Activated B cell treated with CpG ODN at 0.5 μM for 24 hours (primary cell): Measurements from ENCODE around the gene RNF166. TPM values are rescaled to one million over a fixed set of nuclear protein-coding genes. Genes with fewer than 3 reads are reported as not detected.

Source experiments
- ATAC-seq: fragments of 200-7000 bp; cut with Tn5 transposase; one replicate; pipeline ENCODE4 v1.10.0; 2021; ENCODE audit warnings: low read depth, mild to moderate bottlenecking, moderate library complexity
- CTCF ChIA-PET: fragments of 350-600 bp; sonication (Branson Sonifier 250); formaldehyde crosslinking; loops from one replicate; lab custom pipeline; 2021; ENCODE audit warnings: antibody characterized with exemption; lab: Charles Lee
- POLR2A ChIA-PET: fragments of 350-600 bp; sonication (Branson Sonifier 250); formaldehyde crosslinking; loops from one replicate; lab custom pipeline; 2021; ENCODE audit warnings: antibody characterized with exemption; lab: Charles Lee
- DNase-seq: peaks from one replicate; pipeline ENCODE4 v3.0.0; 2022
- H3K27ac Mint-ChIP-seq: one replicate; pipeline ENCODE4 v1.8.0; 2020; ENCODE audit warnings: mixed read lengths
- H3K27me3 Mint-ChIP-seq: one replicate; pipeline ENCODE4 v1.8.0; 2021; ENCODE audit warnings: mixed read lengths
- H3K36me3 Mint-ChIP-seq: one replicate; pipeline ENCODE4 v1.8.0; 2021; ENCODE audit warnings: low read depth, mixed read lengths
- H3K4me1 Mint-ChIP-seq: one replicate; pipeline ENCODE4 v1.8.0; 2021; ENCODE audit warnings: mixed read lengths
- H3K4me3 Mint-ChIP-seq: one replicate; pipeline ENCODE4 v1.8.0; 2020; ENCODE audit warnings: mild to moderate bottlenecking, mixed read lengths
- H3K9me3 Mint-ChIP-seq: one replicate; pipeline ENCODE4 v1.8.0; 2020; ENCODE audit warnings: mixed read lengths
- CTCF ChIP-seq: fragments of 200-600 bp; IDR thresholded peaks from one replicate; pipeline ENCODE4 v1.8.0; 2022; ENCODE audit warnings: antibody characterized with exemption, mild to moderate bottlenecking
- intact Hi-C: fragments of 100-400 bp; cut with micrococcal nuclease; formaldehyde crosslinking; loops from one replicate; pipeline ENCODE4 v1.15.1; 2024
- total RNA-seq: library from RNA; stranded (reverse); gene quantifications from 2 replicates; pipeline ENCODE4 v1.2.3, GENCODE V29; 2022

RNF166 gene
- total RNA-seq, 1 donor from 2014 or later, result 45.3 TPM

GRCh38 chr16:88719933-88720296 lies 13.7 kb upstream of the RNF166 start:
- no peaks in the 10 kb centered on the region for H3K9me3 Mint-ChIP-seq
- H3K27me3 Mint-ChIP-seq, result no peaks in the 10 kb centered on the region
- ChIA-PET CTCF (no interaction called here), POLR2A (no interaction called here)
- H3K4me3 Mint-ChIP-seq, result no peak overlapping the region
- H3K36me3 Mint-ChIP-seq, result peaks cover 74% of the 10 kb centered on the region
- no peak overlapping the region for H3K27ac Mint-ChIP-seq
- no peak for ATAC-seq
- DNase-seq, result no peak
- no peaks in the 10 kb centered on the region for H3K4me1 Mint-ChIP-seq
- TF ChIP-seq CTCF, result no peak
- intact Hi-C loops, result no loop called here

GRCh38 chr16:88719267-88719932 lies 13.2 kb upstream of the RNF166 start:
- H3K4me3 Mint-ChIP-seq, result no peak overlapping the region
- CTCF ChIA-PET, result no interaction called here
- ATAC-seq (no peak), DNase-seq (no peak)
- H3K4me1 Mint-ChIP-seq, result no peaks in the 10 kb centered on the region
- no peak overlapping the region for H3K27ac Mint-ChIP-seq
- H3K27me3 Mint-ChIP-seq, result no peaks in the 10 kb centered on the region
- no peaks in the 10 kb centered on the region for H3K9me3 Mint-ChIP-seq
- intact Hi-C loops, result no loop called here
- no peak for TF ChIP-seq CTCF
- H3K36me3 Mint-ChIP-seq, result peaks cover 70% of the 10 kb centered on the region
- POLR2A ChIA-PET, result no interaction called here

- POLR2A ChIA-PET, result no interaction called here
- no peak for DNase-seq
- H3K27ac Mint-ChIP-seq, result no peak overlapping the region
- H3K4me1 Mint-ChIP-seq, result no peaks in the 10 kb centered on the region
- H3K4me3 Mint-ChIP-seq, result no peak overlapping the region
- ATAC-seq, result no peak
- H3K36me3 Mint-ChIP-seq, result peaks cover 71% of the 10 kb centered on the region
- CTCF ChIA-PET, result no interaction called here
- no peaks in the 10 kb centered on the region for H3K27me3 Mint-ChIP-seq
- intact Hi-C loops, result no loop called here
- no peak for TF ChIP-seq CTCF
- no peaks in the 10 kb centered on the region for H3K9me3 Mint-ChIP-seq
Measured at GRCh38 chr16:88718178-88718577, 12.0 kb upstream of the RNF166 start.

- H3K27me3 Mint-ChIP-seq, result no peaks in the 10 kb centered on the region
- ChIA-PET CTCF (no interaction called here), POLR2A (no interaction called here)
- no peaks in the 10 kb centered on the region for H3K4me1 Mint-ChIP-seq
- intact Hi-C loops, result no loop called here
- no peaks in the 10 kb centered on the region for H3K9me3 Mint-ChIP-seq
- no peak for TF ChIP-seq CTCF
- H3K27ac Mint-ChIP-seq, result no peak overlapping the region
- peaks cover 59% of the 10 kb centered on the region for H3K36me3 Mint-ChIP-seq
- no peak overlapping the region for H3K4me3 Mint-ChIP-seq
- no peak for DNase-seq
- ATAC-seq, result no peak
Measured at GRCh38 chr16:88716601-88717001, 10.4 kb upstream of the RNF166 start.

GRCh38 chr16:88716201-88716600 lies 10.0 kb upstream of the RNF166 start:
- no peaks in the 10 kb centered on the region for H3K4me1 Mint-ChIP-seq
- H3K9me3 Mint-ChIP-seq, result no peaks in the 10 kb centered on the region
- TF ChIP-seq CTCF, result no peak
- H3K36me3 Mint-ChIP-seq, result peaks cover 55% of the 10 kb centered on the region
- ChIA-PET POLR2A (no interaction called here), CTCF (no interaction called here)
- no peak overlapping the region for H3K27ac Mint-ChIP-seq
- H3K4me3 Mint-ChIP-seq, result no peak overlapping the region
- ATAC-seq (no peak), DNase-seq (no peak)
- H3K27me3 Mint-ChIP-seq, result no peaks in the 10 kb centered on the region
- intact Hi-C loops, result no loop called here
